ENCODE results near the gene HLTF.
"Not testable (repeated sequence)": the region's sequence is repeated elsewhere in the genome, so short reads cannot be mapped to it uniquely, and the experiment has no call there.

The HLTF gene

GRCh38 chr3:148991219-148992026 is 94.9 kb downstream of the HLTF start, which contains the start of gene GYG1:
Gene GYG1, plus strand, starts transcription at chr3:148991540. Its CDS starts 101 bp downstream, at chr3:148991641.
- peak; percentile 50 to 60 for DNase-seq (ENCODE audit: low read depth in 2 of 2)

DNA sequence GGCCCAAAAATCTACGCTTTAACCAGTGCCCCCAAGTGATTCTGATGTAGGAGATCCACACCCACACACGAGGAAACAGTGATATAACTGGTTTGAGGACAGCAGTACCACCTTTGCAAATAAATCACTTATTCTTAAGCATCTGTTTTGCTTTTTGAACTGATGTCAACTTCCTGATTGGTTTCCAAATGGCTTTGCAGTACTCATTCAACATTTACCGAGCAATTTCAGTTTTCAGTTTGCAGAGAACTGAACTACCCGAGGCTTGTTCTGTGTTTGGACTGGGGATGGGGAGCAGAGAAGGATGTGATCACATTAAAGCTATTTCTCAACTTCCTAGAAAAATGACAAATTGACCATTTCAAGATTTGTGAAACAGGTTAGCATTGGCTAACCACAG is 96.1 kb downstream of the HLTF start:
- DNase-seq (ENCODE audit: low read depth in 2 of 2), result no peak

- not testable (repeated sequence) for DNase-seq (ENCODE audit: low read depth in 2 of 2)
Measured at GRCh38 chr3:148987551-148987950, 98.8 kb downstream of the HLTF start.

- no peak for DNase-seq (ENCODE audit: low read depth in 2 of 2)
Measured at GRCh38 chr3:148981273-148981672, 105.1 kb downstream of the HLTF start.

All from stimulated activated CD4-positive, alpha-beta T cell treated with anti-CD3 and anti-CD28 coated beads, Interleukin-15, amount 100 ng/mL, for 48 hours (primary cell).